Fibroblast of the aortic adventitia (primary cell): ENCODE data around the gene MRGPRF. TPM values are rescaled to one million over a fixed set of nuclear protein-coding genes. Genes with fewer than 3 reads are reported as not detected.

Experiments
- DNase-seq: peaks from one replicate; pipeline ENCODE4 v3.0.0-alpha.2; 2010; ENCODE audit warnings: low read depth
- H3K4me3 ChIP-seq: 2 replicates; pipeline ENCODE4 v1.5.1; 2011; ENCODE audit warnings: low read depth, mild to moderate bottlenecking, control low read depth, low read length, moderate library complexity
- CTCF ChIP-seq: IDR thresholded peaks from 2 replicates; pipeline ENCODE4 v1.5.1; 2011; ENCODE audit warnings: mild to moderate bottlenecking, low read length, control low read depth, inconsistent platforms; ENCODE audit not compliant: insufficient read depth
- total RNA-seq: library from RNA; depleted of rRNA; stranded (reverse); fragments of >200 nt; gene quantifications from 2 replicates; pipeline ENCODE4 v1.2.3, GENCODE V29; 2012; ENCODE audit warnings: low replicate concordance

Gene MRGPRF
- total RNA-seq, 1 donor: 41.8 TPM

- H3K4me3 ChIP-seq: no peak overlapping the region
- no peak for TF ChIP-seq CTCF
- DNase-seq: peak; percentile 26
These were observed 44.5 kb downstream of the MRGPRF start for GRCh38 chr11:68968306-68969250.

- no peak for DNase-seq
- H3K4me3 ChIP-seq: no peak overlapping the region
- TF ChIP-seq CTCF: no peak
These were observed 45.9 kb downstream of the MRGPRF start for GRCh38 chr11:68966894-68967780.

- TF ChIP-seq CTCF: no peak
- H3K4me3 ChIP-seq: no peak overlapping the region
- DNase-seq: no peak
These were observed 46.9 kb downstream of the MRGPRF start for GRCh38 chr11:68965901-68966853.

- TF ChIP-seq CTCF: no peak
- H3K4me3 ChIP-seq: no peak overlapping the region
- no peak for DNase-seq
These were observed 49.3 kb downstream of the MRGPRF start for GRCh38 chr11:68963779-68964178.

- no peak overlapping the region for H3K4me3 ChIP-seq
- no peak for TF ChIP-seq CTCF
- no peak for DNase-seq
These were observed 50.4 kb downstream of the MRGPRF start for GRCh38 chr11:68962527-68963250.
